GM10248 (cell line): ENCODE measurements around the gene LRRFIP1.

Source experiments
- CTCF ChIA-PET: fragments of 300-600 bp; sonication (Branson Sonifier 250); formaldehyde crosslinking; extraction: SDS; loops from one replicate; lab custom pipeline; 2021; ENCODE audit warnings: antibody characterized with exemption; lab: Yijun Ruan, JAX
- POLR2A ChIA-PET: fragments of 350-650 bp; sonication (Branson Sonifier 250); formaldehyde crosslinking; extraction: SDS; loops from one replicate; lab custom pipeline; 2020; ENCODE audit warnings: antibody characterized with exemption; lab: Yijun Ruan, JAX
- DNase-seq: peaks from one replicate; pipeline ENCODE4 v3.0.0; 2012; ENCODE audit errors: extremely low spot score
- CTCF ChIP-seq: IDR thresholded peaks from 2 replicates; pipeline ENCODE4 v1.5.1; 2012; ENCODE audit warnings: mild to moderate bottlenecking, low read depth; ENCODE audit errors: extremely low read depth, missing control alignments, control extremely low read depth

Gene LRRFIP1

GRCh38 chr2:237806334-237806733 is 178.9 kb downstream of the LRRFIP1 start:
- no peak for TF ChIP-seq CTCF
- POLR2A ChIA-PET = no interaction called here
- DNase-seq = no peak
- CTCF ChIA-PET = no interaction called here

DNA sequence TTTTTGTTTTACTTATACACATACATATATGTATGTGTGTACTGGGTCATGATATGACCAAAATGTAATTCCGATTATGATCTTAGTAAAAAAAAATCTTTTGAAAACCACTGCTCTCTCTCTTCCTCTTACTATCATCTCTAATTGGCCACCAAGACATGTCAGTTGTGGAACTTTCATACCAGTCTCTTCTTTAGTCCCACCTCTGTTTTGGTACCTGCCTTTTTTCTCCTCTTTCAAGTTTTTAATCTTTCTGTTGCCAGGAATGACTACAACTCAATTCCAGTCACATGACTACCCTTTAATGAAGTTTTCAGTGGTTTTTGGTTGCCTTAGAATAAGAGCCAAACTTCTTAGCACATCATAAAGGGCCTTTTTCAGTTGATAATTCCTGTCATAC is 188.2 kb downstream of the LRRFIP1 start:
- ChIA-PET CTCF (interaction anchor here (1.0 kb wide), 1 partner anchor 11 kb away, joined by 3 read pairs; no protein-coding TSS in a partner anchor), POLR2A (no interaction called here)
- TF ChIP-seq CTCF = no peak
- peak; percentile 5 for DNase-seq

DNA sequence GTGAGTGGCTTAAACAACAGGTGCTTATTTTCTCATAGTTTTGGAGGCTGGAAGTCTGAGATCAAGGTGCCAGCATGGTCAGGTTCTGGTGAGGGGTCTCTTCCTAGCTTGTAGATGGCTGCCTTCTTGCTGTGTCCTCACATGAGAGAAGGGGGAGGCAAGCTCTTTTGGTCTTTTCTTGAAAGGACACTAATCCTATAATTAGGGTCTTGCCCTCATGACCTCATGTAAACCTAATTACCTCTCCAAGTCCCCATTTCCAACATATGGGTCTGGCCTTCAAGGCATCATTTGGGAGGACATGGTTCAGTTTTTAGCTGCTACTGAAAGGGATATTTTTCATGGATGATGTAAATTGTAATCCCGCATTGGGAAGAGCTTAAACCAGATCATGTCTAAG is 189.1 kb downstream of the LRRFIP1 start:
- TF ChIP-seq CTCF = no peak

GRCh38 chr2:237818066-237818473 is 190.7 kb downstream of the LRRFIP1 start:
- CTCF ChIA-PET = no interaction called here

More for the DNA sequence above, 189.1 kb downstream of the LRRFIP1 start:
- CTCF ChIA-PET = no interaction called here
- POLR2A ChIA-PET = no interaction called here
- DNase-seq = no peak

DNA sequence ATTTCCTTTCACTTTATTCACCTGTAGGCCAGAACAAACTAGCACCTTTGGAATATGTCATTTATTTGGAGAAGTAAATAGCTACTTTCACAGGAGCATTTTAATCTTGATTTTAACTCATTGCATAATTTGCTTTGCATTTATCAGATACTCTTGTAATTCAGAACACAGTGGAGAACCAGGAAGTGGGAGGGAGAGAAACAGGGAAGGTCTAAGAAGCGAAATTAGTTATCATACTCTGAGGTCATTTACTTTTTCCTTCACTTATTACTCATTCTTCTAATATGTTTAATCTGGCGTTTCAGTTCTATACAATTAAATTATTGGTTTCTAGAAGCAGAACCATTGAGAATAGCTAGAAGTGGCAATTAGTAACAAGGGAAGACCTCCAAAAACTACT is 191.8 kb downstream of the LRRFIP1 start:
- ChIA-PET CTCF (interaction anchor here (1.2 kb wide), 1 partner anchor 9 kb away, joined by 4 read pairs; no protein-coding TSS in a partner anchor), POLR2A (interaction anchor here (0.6 kb wide), 1 partner anchor 9 kb away, joined by 3 read pairs; no protein-coding TSS in a partner anchor)
- TF ChIP-seq CTCF = no peak
- DNase-seq = no peak

More at GRCh38 chr2:237818066-237818473, 190.7 kb downstream of the LRRFIP1 start:
- POLR2A ChIA-PET = no interaction called here
- no peak for TF ChIP-seq CTCF
- DNase-seq = no peak

DNA sequence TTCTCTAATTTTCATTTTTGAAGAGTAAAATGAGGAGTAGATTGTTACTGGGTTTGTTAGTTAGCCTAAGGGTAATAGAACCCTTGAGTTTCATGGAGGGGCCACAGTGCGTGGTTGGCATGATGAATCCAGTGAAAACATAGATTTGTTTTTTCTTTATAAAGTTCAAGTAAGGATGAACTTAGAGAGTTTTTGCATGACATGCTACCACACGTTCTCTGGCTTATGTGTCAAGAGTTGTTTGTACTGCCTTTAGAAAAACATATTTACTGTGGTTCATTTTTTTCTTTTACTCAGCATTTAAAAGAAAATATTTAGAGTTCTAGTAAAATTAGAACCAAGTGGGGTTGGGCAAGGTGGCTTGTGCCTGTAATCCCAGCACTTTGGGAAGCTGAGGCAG is 193.0 kb downstream of the LRRFIP1 start:
- no peak for DNase-seq
- ChIA-PET POLR2A (no interaction called here), CTCF (no interaction called here)
- no peak for TF ChIP-seq CTCF
